GM12891 (cell line): ENCODE results near the gene MBNL2.

Source experiments
- POLR2A ChIP-seq: IDR thresholded peaks from 2 replicates; pipeline ENCODE4 v1.6.1; 2011; ENCODE audit warnings: low read depth, low read length, control low read depth
- POLR2AphosphoS5 ChIP-seq: IDR thresholded peaks from 2 replicates; pipeline ENCODE4 v1.6.1; 2011; ENCODE audit warnings: low read depth, low read length, control low read depth
- POU2F2 ChIP-seq: IDR thresholded peaks from 2 replicates; pipeline ENCODE4 v1.6.1; 2011; ENCODE audit warnings: low read depth, mild to moderate bottlenecking, control low read depth, low read length, moderate library complexity
- SPI1 ChIP-seq: IDR thresholded peaks from 2 replicates; pipeline ENCODE4 v1.6.1; 2011; ENCODE audit warnings: low read depth, low read length, control low read depth
- TAF1 ChIP-seq: IDR thresholded peaks from 2 replicates; pipeline ENCODE4 v1.6.1; 2011; ENCODE audit warnings: low read depth, low read length, control low read depth

GRCh38 chr13:97332742-97333141, 110.6 kb downstream of the MBNL2 start:
- TF ChIP-seq POLR2A (no peak), POLR2AphosphoS5 (no peak), TAF1 (no peak), SPI1 (no peak), POU2F2 (no peak)
